ENCODE results near the gene PRPF19. TPM values are rescaled to one million over a fixed set of nuclear protein-coding genes. Genes with fewer than 3 reads are reported as not detected.

Gene PRPF19
- total and polyA plus RNA-seq, 2 of the 4 experiments (the other 2 are of a cell fraction), result 29.8 to 50.4 TPM

- dilution Hi-C loops (cut with HindIII; ENCODE audit: low sequenced_read_pairs, unreplicated experiment), result no loop called here
Measured at GRCh38 chr11:60955571-60955970, 49.2 kb upstream of the PRPF19 start.

More at GRCh38 chr11:60955571-60955970, 49.2 kb upstream of the PRPF19 start:
- Histone ChIP-seq H3K4me3 (ENCODE audit: insufficient read depth, low read depth, low read length) (no peak overlapping the region), H4K20me1 (ENCODE audit: insufficient read depth, low read length) (no peaks in the 10 kb centered on the region), H4K5ac (ENCODE audit: low read depth, low read length) (no peak overlapping the region), H3K56ac (ENCODE audit: extremely low read depth, insufficient read depth, low read length) (no peak overlapping the region), H3K4me1 (ENCODE audit: control insufficient read depth, insufficient read depth, low read length) (peaks cover 12% of the 10 kb centered on the region), H2AFZ (replicated peaks; ENCODE audit: low read length, poor library complexity) (no peak overlapping the region), H3K18ac (ENCODE audit: low read depth, low read length) (no peak overlapping the region), H3K4ac (ENCODE audit: low read depth, low read length) (no peak overlapping the region), H3K9me1 (ENCODE audit: insufficient read depth, low read length) (no peaks in the 10 kb centered on the region), H2BK15ac (ENCODE audit: low read depth, low read length) (no peak overlapping the region), H3K9me3 (ENCODE audit: control insufficient read depth, insufficient read depth, low read length) (peaks cover 1% of the 10 kb centered on the region; the same call in 1 of the 2 replicates), H3K9ac (ENCODE audit: low read depth, low read length) (no peak overlapping the region), H3K27ac (ENCODE audit: insufficient read depth, low read length) (no peak overlapping the region), H2AK5ac (ENCODE audit: low read depth, low read length) (no peak overlapping the region), H2AK9ac (replicated peaks; ENCODE audit: low read depth, low read length, poor library complexity) (no peak overlapping the region), H3K23ac (ENCODE audit: low read depth, low read length) (no peak overlapping the region; the same call in 1 of the 2 replicates), H2BK120ac (ENCODE audit: low read depth, low read length) (no peak overlapping the region), H2BK5ac (ENCODE audit: low read depth, low read length, poor library complexity, severe bottlenecking) (no peak overlapping the region), H4K8ac (ENCODE audit: low read depth in 2 of 2, low read length in 2 of 2) (no peak overlapping the region), H3K27me3 (ENCODE audit: control insufficient read depth, insufficient read depth, low read length) (peaks cover 11% of the 10 kb centered on the region), H2BK20ac (ENCODE audit: low read depth, low read length) (no peak overlapping the region), H3K36me3 (ENCODE audit: control insufficient read depth, insufficient read depth, low read length) (no peaks in the 10 kb centered on the region), H4K91ac (ENCODE audit: insufficient read depth, low read depth, low read length) (no peak overlapping the region), H3K4me2 (ENCODE audit: low read depth, low read length) (no peak overlapping the region), H3K79me1 (ENCODE audit: low read depth in 1 of 2, low read length in 2 of 2) (no peaks in the 10 kb centered on the region), H3K14ac (replicated peaks; ENCODE audit: low read depth, low read length) (no peak overlapping the region)
- ChIA-PET CTCF (interaction anchor here (0.7 to 1.0 kb wide), 2 partner anchors 10 to 218 kb away, joined by 3 read pairs; no protein-coding TSS in a partner anchor), POLR2A (ENCODE audit: unreplicated experiment) (no interaction called here)
- WGBS, 2 experiments (ENCODE audit: extremely low coverage in 2 of 2, insufficient read length in 1 of 2), result no CpG with 5 or more reads among the region's 5 CpGs
- TF ChIP-seq MAZ (IDR thresholded peaks at IDR 0.05; ENCODE audit: borderline replicate concordance, low read depth, low read length), result no peak
- TF ChIP-seq NFE2L2 (IDR thresholded peaks at IDR 0.05; ENCODE audit: low read depth, low read length), result no peak
- TF ChIP-seq RFX5 (IDR thresholded peaks at IDR 0.05; ENCODE audit: low read depth, low read length), result no peak
- no peak for TF ChIP-seq FOS (IDR thresholded peaks at IDR 0.05; ENCODE audit: low read depth, low read length)
- no peak for TF ChIP-seq MXI1 (IDR thresholded peaks at IDR 0.05; ENCODE audit: borderline replicate concordance, low read depth, low read length)
- TF ChIP-seq, protein P1, sequence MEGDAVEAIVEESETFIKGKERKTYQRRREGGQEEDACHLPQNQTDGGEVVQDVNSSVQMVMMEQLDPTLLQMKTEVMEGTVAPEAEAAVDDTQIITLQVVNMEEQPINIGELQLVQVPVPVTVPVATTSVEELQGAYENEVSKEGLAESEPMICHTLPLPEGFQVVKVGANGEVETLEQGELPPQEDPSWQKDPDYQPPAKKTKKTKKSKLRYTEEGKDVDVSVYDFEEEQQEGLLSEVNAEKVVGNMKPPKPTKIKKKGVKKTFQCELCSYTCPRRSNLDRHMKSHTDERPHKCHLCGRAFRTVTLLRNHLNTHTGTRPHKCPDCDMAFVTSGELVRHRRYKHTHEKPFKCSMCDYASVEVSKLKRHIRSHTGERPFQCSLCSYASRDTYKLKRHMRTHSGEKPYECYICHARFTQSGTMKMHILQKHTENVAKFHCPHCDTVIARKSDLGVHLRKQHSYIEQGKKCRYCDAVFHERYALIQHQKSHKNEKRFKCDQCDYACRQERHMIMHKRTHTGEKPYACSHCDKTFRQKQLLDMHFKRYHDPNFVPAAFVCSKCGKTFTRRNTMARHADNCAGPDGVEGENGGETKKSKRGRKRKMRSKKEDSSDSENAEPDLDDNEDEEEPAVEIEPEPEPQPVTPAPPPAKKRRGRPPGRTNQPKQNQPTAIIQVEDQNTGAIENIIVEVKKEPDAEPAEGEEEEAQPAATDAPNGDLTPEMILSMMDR (conservative IDR thresholded peaks at IDR 0.05; ENCODE audit: low read depth, low read length), result no peak
- TF ChIP-seq POLR2A (IDR thresholded peaks at IDR 0.05; ENCODE audit: low read depth, low read length), result no peak
- no peak for TF ChIP-seq CHD1 (IDR thresholded peaks at IDR 0.05; ENCODE audit: low read depth, low read length)
- TF ChIP-seq, protein P2, sequence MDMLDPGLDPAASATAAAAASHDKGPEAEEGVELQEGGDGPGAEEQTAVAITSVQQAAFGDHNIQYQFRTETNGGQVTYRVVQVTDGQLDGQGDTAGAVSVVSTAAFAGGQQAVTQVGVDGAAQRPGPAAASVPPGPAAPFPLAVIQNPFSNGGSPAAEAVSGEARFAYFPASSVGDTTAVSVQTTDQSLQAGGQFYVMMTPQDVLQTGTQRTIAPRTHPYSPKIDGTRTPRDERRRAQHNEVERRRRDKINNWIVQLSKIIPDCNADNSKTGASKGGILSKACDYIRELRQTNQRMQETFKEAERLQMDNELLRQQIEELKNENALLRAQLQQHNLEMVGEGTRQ (IDR thresholded peaks at IDR 0.05; ENCODE audit: low read depth, low read length), result no peak
- no peak for TF ChIP-seq SMC3 (IDR thresholded peaks at IDR 0.05; ENCODE audit: low read depth, low read length)
- no peak for TF ChIP-seq RAD21 (IDR thresholded peaks at IDR 0.05; ENCODE audit: low read length)
- TF ChIP-seq CEBPB (IDR thresholded peaks at IDR 0.05; ENCODE audit: low read depth, low read length), result no peak
- no peak for TF ChIP-seq ELK1 (IDR thresholded peaks at IDR 0.05; ENCODE audit: borderline replicate concordance, low read depth, low read length)
- intact Hi-C loops (cut with micrococcal nuclease) (no loop called here), in situ Hi-C loops (cut with MboI; ENCODE audit: low sequenced_read_pairs) (no loop called here)
- ATAC-seq (ENCODE audit: low read depth) (no peak), DNase-seq (no peak)
- no TSS peak for BruUV-seq (replicated peaks)
